Measurements from ENCODE around the gene STRA8.

The STRA8 gene

GRCh38 chr7:135245226-135246190 lies 11.9 kb downstream of the STRA8 start:
- FAIRE-seq: no peak
- TF ChIP-seq POLR2A (IDR thresholded peaks at IDR 0.05; ENCODE audit: low read depth, low read length): no peak
- TF ChIP-seq POLR2AphosphoS5 (IDR thresholded peaks at IDR 0.05; ENCODE audit: low read depth, low read length): no peak
- TF ChIP-seq PAX5 (IDR thresholded peaks at IDR 0.05; ENCODE audit: insufficient read depth, low read length, severe bottlenecking): no peak
- no peak for TF ChIP-seq TAF1 (IDR thresholded peaks at IDR 0.05; ENCODE audit: low read depth, low read length)
- TF ChIP-seq SPI1 (IDR thresholded peaks at IDR 0.05; ENCODE audit: low read depth, low read length): no peak
- TF ChIP-seq POU2F2 (IDR thresholded peaks at IDR 0.05; ENCODE audit: low read depth, low read length): no peak
- no peak for DNase-seq (ENCODE audit: insufficient read length, low spot score)

- no peak for FAIRE-seq
- TF ChIP-seq SPI1 (IDR thresholded peaks at IDR 0.05; ENCODE audit: low read depth, low read length): no peak
- no peak for TF ChIP-seq POLR2A (IDR thresholded peaks at IDR 0.05; ENCODE audit: low read depth, low read length)
- no peak for TF ChIP-seq POU2F2 (IDR thresholded peaks at IDR 0.05; ENCODE audit: low read depth, low read length)
- TF ChIP-seq PAX5 (IDR thresholded peaks at IDR 0.05; ENCODE audit: insufficient read depth, low read length, severe bottlenecking): no peak
- no peak for TF ChIP-seq TAF1 (IDR thresholded peaks at IDR 0.05; ENCODE audit: low read depth, low read length)
- TF ChIP-seq POLR2AphosphoS5 (IDR thresholded peaks at IDR 0.05; ENCODE audit: low read depth, low read length): no peak
- DNase-seq (ENCODE audit: insufficient read length, low spot score): no peak
These were observed 12.7 kb downstream of the STRA8 start for GRCh38 chr7:135246191-135246825.

- DNase-seq (ENCODE audit: insufficient read length, low spot score) (no peak), FAIRE-seq (no peak)
- no peak for TF ChIP-seq SPI1 (IDR thresholded peaks at IDR 0.05; ENCODE audit: low read depth, low read length)
- TF ChIP-seq PAX5 (IDR thresholded peaks at IDR 0.05; ENCODE audit: insufficient read depth, low read length, severe bottlenecking): no peak
- TF ChIP-seq TAF1 (IDR thresholded peaks at IDR 0.05; ENCODE audit: low read depth, low read length): no peak
- no peak for TF ChIP-seq POLR2A (IDR thresholded peaks at IDR 0.05; ENCODE audit: low read depth, low read length)
- no peak for TF ChIP-seq POU2F2 (IDR thresholded peaks at IDR 0.05; ENCODE audit: low read depth, low read length)
- no peak for TF ChIP-seq POLR2AphosphoS5 (IDR thresholded peaks at IDR 0.05; ENCODE audit: low read depth, low read length)
These were observed 14.3 kb downstream of the STRA8 start for GRCh38 chr7:135247746-135248471.

- FAIRE-seq: no peak
- TF ChIP-seq POLR2A (IDR thresholded peaks at IDR 0.05; ENCODE audit: low read depth, low read length) (no peak), PAX5 (IDR thresholded peaks at IDR 0.05; ENCODE audit: insufficient read depth, low read length, severe bottlenecking) (no peak), SPI1 (IDR thresholded peaks at IDR 0.05; ENCODE audit: low read depth, low read length) (no peak), TAF1 (IDR thresholded peaks at IDR 0.05; ENCODE audit: low read depth, low read length) (no peak), POLR2AphosphoS5 (IDR thresholded peaks at IDR 0.05; ENCODE audit: low read depth, low read length) (no peak), POU2F2 (IDR thresholded peaks at IDR 0.05; ENCODE audit: low read depth, low read length) (no peak)
- no peak for DNase-seq (ENCODE audit: insufficient read length, low spot score)
These were observed 14.9 kb downstream of the STRA8 start for GRCh38 chr7:135248546-135248945.

- no peak for TF ChIP-seq PAX5 (IDR thresholded peaks at IDR 0.05; ENCODE audit: insufficient read depth, low read length, severe bottlenecking)
- TF ChIP-seq TAF1 (IDR thresholded peaks at IDR 0.05; ENCODE audit: low read depth, low read length): no peak
- TF ChIP-seq POLR2AphosphoS5 (IDR thresholded peaks at IDR 0.05; ENCODE audit: low read depth, low read length): no peak
- no peak for TF ChIP-seq POLR2A (IDR thresholded peaks at IDR 0.05; ENCODE audit: low read depth, low read length)
- TF ChIP-seq SPI1 (IDR thresholded peaks at IDR 0.05; ENCODE audit: low read depth, low read length): peak; percentile 66
- TF ChIP-seq POU2F2 (IDR thresholded peaks at IDR 0.05; ENCODE audit: low read depth, low read length): peak; percentile 62; the same call in 1 of the 2 replicates
- DNase-seq (ENCODE audit: insufficient read length, low spot score): no peak
- no peak for FAIRE-seq
These were observed 18.1 kb downstream of the STRA8 start for GRCh38 chr7:135251496-135252391.

GRCh38 chr7:135253851-135254771 lies 20.5 kb downstream of the STRA8 start:
- DNase-seq (ENCODE audit: insufficient read length, low spot score) (no peak), FAIRE-seq (peak; percentile 68)
- TF ChIP-seq POLR2A (IDR thresholded peaks at IDR 0.05; ENCODE audit: low read depth, low read length) (no peak), POLR2AphosphoS5 (IDR thresholded peaks at IDR 0.05; ENCODE audit: low read depth, low read length) (no peak), PAX5 (IDR thresholded peaks at IDR 0.05; ENCODE audit: insufficient read depth, low read length, severe bottlenecking) (no peak), POU2F2 (IDR thresholded peaks at IDR 0.05; ENCODE audit: low read depth, low read length) (no peak), SPI1 (IDR thresholded peaks at IDR 0.05; ENCODE audit: low read depth, low read length) (peak; percentile 52), TAF1 (IDR thresholded peaks at IDR 0.05; ENCODE audit: low read depth, low read length) (no peak)

- no peak for DNase-seq (ENCODE audit: insufficient read length, low spot score)
- no peak for FAIRE-seq
- no peak for TF ChIP-seq POLR2AphosphoS5 (IDR thresholded peaks at IDR 0.05; ENCODE audit: low read depth, low read length)
- TF ChIP-seq SPI1 (IDR thresholded peaks at IDR 0.05; ENCODE audit: low read depth, low read length): no peak
- TF ChIP-seq POU2F2 (IDR thresholded peaks at IDR 0.05; ENCODE audit: low read depth, low read length): no peak
These were observed 24.2 kb downstream of the STRA8 start for GRCh38 chr7:135257790-135258189.
